ENCODE results near the gene TSPAN6. TPM values are rescaled to one million over a fixed set of nuclear protein-coding genes. Genes with fewer than 3 reads are reported as not detected.

TSPAN6 gene
- total and polyA plus RNA-seq, 10 of the 15 experiments (the other 5 are each of a cell fraction or from before 2014, with no cell fraction given): 0.04 to 0.23 (median 0.08) TPM; not detected in 5

DNA sequence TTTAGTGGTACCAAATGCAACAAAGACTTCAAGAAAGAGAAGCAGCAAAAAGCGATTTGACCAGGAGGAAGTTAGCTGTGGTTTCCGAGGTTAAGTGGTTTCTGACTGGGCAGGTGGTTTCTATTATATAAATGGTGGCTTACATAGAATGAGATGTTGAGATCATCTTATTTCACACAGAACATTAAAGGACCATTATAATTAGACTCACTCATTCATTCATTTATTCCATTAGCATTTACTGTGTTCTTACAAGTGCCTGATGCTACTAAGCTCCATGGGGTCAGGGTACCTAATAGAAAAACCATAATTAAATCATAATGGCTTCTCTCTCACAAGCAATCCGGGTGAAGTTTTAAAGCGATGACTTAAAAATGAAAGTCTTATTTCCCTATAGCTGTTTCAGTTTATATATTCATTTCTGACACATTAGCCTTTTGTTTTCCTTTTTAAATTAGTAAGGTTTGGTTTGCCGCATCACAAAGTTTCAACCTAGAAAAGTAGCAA lies 10.6 kb downstream of the TSPAN6 start (continued):
- TF ChIP-seq, protein P1, sequence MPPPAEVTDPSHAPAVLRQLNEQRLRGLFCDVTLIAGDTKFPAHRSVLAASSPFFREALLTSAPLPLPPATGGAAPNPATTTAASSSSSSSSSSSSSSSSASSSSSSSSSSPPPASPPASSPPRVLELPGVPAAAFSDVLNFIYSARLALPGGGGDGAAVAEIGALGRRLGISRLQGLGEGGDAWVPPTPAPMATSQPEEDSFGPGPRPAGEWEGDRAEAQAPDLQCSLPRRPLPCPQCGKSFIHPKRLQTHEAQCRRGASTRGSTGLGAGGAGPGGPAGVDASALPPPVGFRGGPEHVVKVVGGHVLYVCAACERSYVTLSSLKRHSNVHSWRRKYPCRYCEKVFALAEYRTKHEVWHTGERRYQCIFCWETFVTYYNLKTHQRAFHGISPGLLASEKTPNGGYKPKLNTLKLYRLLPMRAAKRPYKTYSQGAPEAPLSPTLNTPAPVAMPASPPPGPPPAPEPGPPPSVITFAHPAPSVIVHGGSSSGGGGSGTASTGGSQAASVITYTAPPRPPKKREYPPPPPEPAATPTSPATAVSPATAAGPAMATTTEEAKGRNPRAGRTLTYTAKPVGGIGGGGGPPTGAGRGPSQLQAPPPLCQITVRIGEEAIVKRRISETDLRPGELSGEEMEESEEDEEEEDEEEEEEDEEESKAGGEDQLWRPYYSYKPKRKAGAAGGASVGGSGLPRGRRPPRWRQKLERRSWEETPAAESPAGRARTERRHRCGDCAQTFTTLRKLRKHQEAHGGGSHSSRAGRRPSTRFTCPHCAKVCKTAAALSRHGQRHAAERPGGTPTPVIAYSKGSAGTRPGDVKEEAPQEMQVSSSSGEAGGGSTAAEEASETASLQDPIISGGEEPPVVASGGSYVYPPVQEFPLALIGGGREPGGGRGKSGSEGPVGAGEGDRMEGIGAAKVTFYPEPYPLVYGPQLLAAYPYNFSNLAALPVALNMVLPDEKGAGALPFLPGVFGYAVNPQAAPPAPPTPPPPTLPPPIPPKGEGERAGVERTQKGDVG (CRISPR knock-in tag; IDR thresholded peaks at IDR 0.05): no peak
- TF ChIP-seq IKZF1 (conservative IDR thresholded peaks at IDR 0.05): peak; percentile 53
- TF ChIP-seq SIN3A (IDR thresholded peaks at IDR 0.05; ENCODE audit: low read depth, low read length): no peak
- 0 out of 3 replicates have a peak, but pooled peaks of 1 of the 2 experiments have one; percentile 28 for TF ChIP-seq EGR1 (IDR thresholded peaks at IDR 0.05; ENCODE audit: borderline replicate concordance in 1 of 2, low read depth in 2 of 2, low read length in 2 of 2)
- TF ChIP-seq MTA3 (IDR thresholded peaks at IDR 0.05; ENCODE audit: borderline replicate concordance, low read length): peak; percentile 87
- peak; percentile 68; the same call in 1 of the 2 replicates for TF ChIP-seq MEF2A (IDR thresholded peaks at IDR 0.05; ENCODE audit: insufficient read depth, low read depth, low read length)
- no peak for TF ChIP-seq NRF1 (conservative IDR thresholded peaks at IDR 0.05; ENCODE audit: low read depth, low read length)
- peak; percentile 74; the same call in 1 of the 2 replicates for TF ChIP-seq DPF2 (IDR thresholded peaks at IDR 0.05)
- TF ChIP-seq SUPT20H (IDR thresholded peaks at IDR 0.05; ENCODE audit: borderline replicate concordance, control insufficient read depth, low read depth, low read length): no peak
- TF ChIP-seq TARDBP (IDR thresholded peaks at IDR 0.05; ENCODE audit: borderline replicate concordance): no peak
- no peak for TF ChIP-seq JUND (IDR thresholded peaks at IDR 0.05; ENCODE audit: low read depth, low read length)
- TF ChIP-seq GATAD2B (conservative IDR thresholded peaks at IDR 0.05; ENCODE audit: low read depth): no peak
- TF ChIP-seq, protein P2, sequence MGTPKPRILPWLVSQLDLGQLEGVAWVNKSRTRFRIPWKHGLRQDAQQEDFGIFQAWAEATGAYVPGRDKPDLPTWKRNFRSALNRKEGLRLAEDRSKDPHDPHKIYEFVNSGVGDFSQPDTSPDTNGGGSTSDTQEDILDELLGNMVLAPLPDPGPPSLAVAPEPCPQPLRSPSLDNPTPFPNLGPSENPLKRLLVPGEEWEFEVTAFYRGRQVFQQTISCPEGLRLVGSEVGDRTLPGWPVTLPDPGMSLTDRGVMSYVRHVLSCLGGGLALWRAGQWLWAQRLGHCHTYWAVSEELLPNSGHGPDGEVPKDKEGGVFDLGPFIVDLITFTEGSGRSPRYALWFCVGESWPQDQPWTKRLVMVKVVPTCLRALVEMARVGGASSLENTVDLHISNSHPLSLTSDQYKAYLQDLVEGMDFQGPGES (IDR thresholded peaks at IDR 0.05): no peak
- no peak for TF ChIP-seq NFYA (IDR thresholded peaks at IDR 0.05; ENCODE audit: borderline replicate concordance, low read depth, low read length)
- TF ChIP-seq IRF4 (IDR thresholded peaks at IDR 0.05; ENCODE audit: low read depth, low read length): 0 out of 2 replicates have a peak, but pooled peaks have one; percentile 23
- 0 out of 2 replicates have a peak, but pooled peaks have one; percentile 51 for TF ChIP-seq ZNF217 (IDR thresholded peaks at IDR 0.05)
- TF ChIP-seq SRF (IDR thresholded peaks at IDR 0.05; ENCODE audit: low read depth in 2 of 2, low read length in 2 of 2): 0 out of 4 replicates have a peak, but pooled peaks of 1 of the 2 experiments have one; percentile 29
- no peak for TF ChIP-seq POLR2AphosphoS2 (IDR thresholded peaks at IDR 0.05; ENCODE audit: low read depth, low read length)
- TF ChIP-seq, protein P3, sequence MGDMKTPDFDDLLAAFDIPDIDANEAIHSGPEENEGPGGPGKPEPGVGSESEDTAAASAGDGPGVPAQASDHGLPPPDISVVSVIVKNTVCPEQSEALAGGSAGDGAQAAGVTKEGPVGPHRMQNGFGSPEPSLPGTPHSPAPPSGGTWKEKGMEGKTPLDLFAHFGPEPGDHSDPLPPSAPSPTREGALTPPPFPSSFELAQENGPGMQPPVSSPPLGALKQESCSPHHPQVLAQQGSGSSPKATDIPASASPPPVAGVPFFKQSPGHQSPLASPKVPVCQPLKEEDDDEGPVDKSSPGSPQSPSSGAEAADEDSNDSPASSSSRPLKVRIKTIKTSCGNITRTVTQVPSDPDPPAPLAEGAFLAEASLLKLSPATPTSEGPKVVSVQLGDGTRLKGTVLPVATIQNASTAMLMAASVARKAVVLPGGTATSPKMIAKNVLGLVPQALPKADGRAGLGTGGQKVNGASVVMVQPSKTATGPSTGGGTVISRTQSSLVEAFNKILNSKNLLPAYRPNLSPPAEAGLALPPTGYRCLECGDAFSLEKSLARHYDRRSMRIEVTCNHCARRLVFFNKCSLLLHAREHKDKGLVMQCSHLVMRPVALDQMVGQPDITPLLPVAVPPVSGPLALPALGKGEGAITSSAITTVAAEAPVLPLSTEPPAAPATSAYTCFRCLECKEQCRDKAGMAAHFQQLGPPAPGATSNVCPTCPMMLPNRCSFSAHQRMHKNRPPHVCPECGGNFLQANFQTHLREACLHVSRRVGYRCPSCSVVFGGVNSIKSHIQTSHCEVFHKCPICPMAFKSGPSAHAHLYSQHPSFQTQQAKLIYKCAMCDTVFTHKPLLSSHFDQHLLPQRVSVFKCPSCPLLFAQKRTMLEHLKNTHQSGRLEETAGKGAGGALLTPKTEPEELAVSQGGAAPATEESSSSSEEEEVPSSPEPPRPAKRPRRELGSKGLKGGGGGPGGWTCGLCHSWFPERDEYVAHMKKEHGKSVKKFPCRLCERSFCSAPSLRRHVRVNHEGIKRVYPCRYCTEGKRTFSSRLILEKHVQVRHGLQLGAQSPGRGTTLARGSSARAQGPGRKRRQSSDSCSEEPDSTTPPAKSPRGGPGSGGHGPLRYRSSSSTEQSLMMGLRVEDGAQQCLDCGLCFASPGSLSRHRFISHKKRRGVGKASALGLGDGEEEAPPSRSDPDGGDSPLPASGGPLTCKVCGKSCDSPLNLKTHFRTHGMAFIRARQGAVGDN (IDR thresholded peaks at IDR 0.05): no peak
- TF ChIP-seq SMARCA5 (IDR thresholded peaks at IDR 0.05): no peak
- no peak for TF ChIP-seq EZH2 (IDR thresholded peaks at IDR 0.05; ENCODE audit: borderline replicate concordance, control insufficient read depth, low read depth, low read length)
- TF ChIP-seq ASH2L (IDR thresholded peaks at IDR 0.05; ENCODE audit: borderline replicate concordance, low read depth): no peak
